MM.1S (cell line): Measurements from ENCODE around the gene AQP2.

Source experiments
- CTCF ChIP-seq: fragments of 300-600 bp; sonication (generic); IDR thresholded peaks from 2 replicates; pipeline ENCODE4 v1.5.1; 2016; ENCODE audit warnings: antibody characterized with exemption, low read length, mixed read lengths
- EZH2 ChIP-seq: fragments of 300-600 bp; sonication (generic); optimal IDR thresholded peaks from 2 replicates; pipeline ENCODE3; 2017; ENCODE audit warnings: low read depth, mild to moderate bottlenecking, antibody characterized with exemption, low read length, mixed read lengths
- EZH2phosphoT487 ChIP-seq: fragments of 300-600 bp; sonication (generic); IDR thresholded peaks from 2 replicates; pipeline ENCODE4 v1.6.1; 2018; ENCODE audit warnings: antibody characterized with exemption, low read length

- TF ChIP-seq EZH2phosphoT487 (no peak), CTCF (no peak), EZH2 (no peak)
These were observed 8.7 kb upstream of the AQP2 start for GRCh38 chr12:49941556-49942511.
